Heart left ventricle (tissue), 13 donors: ENCODE results near the gene SUSD1.

Experiments used
- POLR2A ChIP-seq, 2 donors: fragments of 450-650 bp; IDR thresholded peaks; one replicate each; pipeline ENCODE4 v1.6.1; 2017; ENCODE audit warnings: antibody characterized with exemption in 2 of 2, mild to moderate bottlenecking in 2 of 2, moderate library complexity in 2 of 2
- TF ChIP-seq, protein P1 (sequence below), 12 donors: fragments of 200-600 bp; sonication (generic) in 4 of 12; IDR thresholded peaks; one replicate each; pipeline versions ENCODE4 v1.5.0 to v1.8.0; 2018 to 2022; ENCODE audit warnings: antibody characterized with exemption in 12 of 12, mild to moderate bottlenecking in 5 of 12
- donor health status: ischemic (EF 13 %, LVEDD 7.1; RV severe dilation, severe dysfunction).
- donor health status: DM: no; HTN: yes; CAD: no.
- donor health status: DM: no; HTN: no; CAD: no.
- donor health status: ischemic (EF 25% LVEDD 6.9; RV normal size, moderate dysfunction).
- donor health status: ischemic (EF 25% LVEDD 5.7; RV mildly dilated, moderate dysfunction).
- donor health status: ischemic (EF 35%, LVEDD 5.7; RV mildly dilated, moderate dysfunction).
- donor health status: nonischemic (EF 11% LVEDD 7.7; RV severe dilation, severe dysfunction).
- donor health status: DM: yes; HTN: yes; CAD: no.
- donor health status: PGD.
- donor health status: ischemic (EF 29% LVEDD 5.4; RV normal size, mild dysfunction).
- donor health status: nonischemic (EF 23%, LVEDD 6.1; RV moderate dilation, normal function).

DNA sequence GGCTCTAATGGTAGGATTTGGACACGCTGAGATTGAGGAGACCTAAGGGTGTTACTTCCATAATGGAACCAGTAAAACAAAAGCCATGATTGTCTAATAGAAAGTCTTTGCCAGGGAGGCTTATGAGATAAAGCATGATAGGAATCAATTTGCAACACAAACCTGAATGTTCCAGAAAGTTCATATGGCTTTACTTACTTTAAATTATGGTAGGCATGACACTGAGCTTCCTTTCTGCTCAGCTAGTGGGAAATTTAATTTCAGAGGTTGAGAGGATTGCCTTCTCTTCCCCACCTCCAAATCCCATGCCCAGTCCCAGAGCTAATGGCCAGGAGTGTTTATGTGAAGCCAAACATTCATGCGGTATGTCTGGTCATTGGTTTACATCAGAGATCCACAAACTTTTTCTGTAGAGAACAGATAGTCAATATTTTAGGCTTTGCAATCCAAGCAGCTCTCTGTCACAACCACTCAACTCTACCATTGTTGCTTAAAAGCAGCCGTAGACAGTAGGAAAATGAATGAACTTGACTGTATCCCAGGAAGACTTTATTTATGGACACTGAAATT, 164.0 kb downstream of the SUSD1 start:
- TF ChIP-seq, protein P1, sequence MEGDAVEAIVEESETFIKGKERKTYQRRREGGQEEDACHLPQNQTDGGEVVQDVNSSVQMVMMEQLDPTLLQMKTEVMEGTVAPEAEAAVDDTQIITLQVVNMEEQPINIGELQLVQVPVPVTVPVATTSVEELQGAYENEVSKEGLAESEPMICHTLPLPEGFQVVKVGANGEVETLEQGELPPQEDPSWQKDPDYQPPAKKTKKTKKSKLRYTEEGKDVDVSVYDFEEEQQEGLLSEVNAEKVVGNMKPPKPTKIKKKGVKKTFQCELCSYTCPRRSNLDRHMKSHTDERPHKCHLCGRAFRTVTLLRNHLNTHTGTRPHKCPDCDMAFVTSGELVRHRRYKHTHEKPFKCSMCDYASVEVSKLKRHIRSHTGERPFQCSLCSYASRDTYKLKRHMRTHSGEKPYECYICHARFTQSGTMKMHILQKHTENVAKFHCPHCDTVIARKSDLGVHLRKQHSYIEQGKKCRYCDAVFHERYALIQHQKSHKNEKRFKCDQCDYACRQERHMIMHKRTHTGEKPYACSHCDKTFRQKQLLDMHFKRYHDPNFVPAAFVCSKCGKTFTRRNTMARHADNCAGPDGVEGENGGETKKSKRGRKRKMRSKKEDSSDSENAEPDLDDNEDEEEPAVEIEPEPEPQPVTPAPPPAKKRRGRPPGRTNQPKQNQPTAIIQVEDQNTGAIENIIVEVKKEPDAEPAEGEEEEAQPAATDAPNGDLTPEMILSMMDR (IDR thresholded peaks at IDR 0.05), result no peak
- TF ChIP-seq POLR2A (IDR thresholded peaks at IDR 0.05), result no peak
